ENCODE results near the gene ABHD2. TPM values are rescaled to one million over a fixed set of nuclear protein-coding genes. Genes with fewer than 3 reads are reported as not detected.

The ABHD2 gene
- total RNA-seq, 2 experiments from 2014 or later, result 36.0 to 39.2 TPM

DNA sequence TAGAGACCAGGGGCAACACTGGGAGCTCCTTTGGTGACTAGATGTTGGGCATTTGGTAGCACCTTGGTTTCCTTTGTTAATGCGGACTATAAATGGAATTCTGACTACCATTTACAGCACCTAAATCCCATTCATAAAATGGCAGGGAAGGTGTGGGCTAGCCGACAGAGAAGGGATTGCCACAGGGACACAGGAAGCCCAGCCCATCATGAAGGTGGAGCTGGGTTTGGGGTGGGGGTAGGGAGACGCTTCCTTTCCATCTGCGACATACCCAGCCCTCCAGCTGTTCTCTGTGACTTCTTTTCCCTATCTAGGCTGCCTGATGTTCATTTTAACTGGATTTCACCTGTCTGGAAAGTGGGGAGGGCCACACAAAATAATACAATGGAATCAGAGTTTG, 21.0 kb downstream of the ABHD2 start:
- Histone ChIP-seq H3K4me1 (ENCODE audit: insufficient read depth, low read length) (peaks cover 21% of the 10 kb centered on the region), H3K27ac (ENCODE audit: low read depth in 1 of 2, low read length in 2 of 2) (no peak overlapping the region), H3K9me3 (ENCODE audit: control insufficient read depth in 1 of 2, insufficient read depth in 1 of 2, low read length in 2 of 2) (no peaks in the 10 kb centered on the region), H3K27me3 (ENCODE audit: control insufficient read depth in 1 of 2, insufficient read depth in 2 of 2, low read length in 2 of 2) (no peaks in the 10 kb centered on the region), H3K4me3 (ENCODE audit: low read length) (no peak overlapping the region), H3K36me3 (ENCODE audit: insufficient read depth, low read length) (peaks cover 17% of the 10 kb centered on the region)
- ATAC-seq (ENCODE audit: poor library complexity), result no peak
- intact Hi-C loops (cut with DNase I, micrococcal nuclease), result no loop called here
- Mint-ChIP-seq H3K9me3 (no peaks in the 10 kb centered on the region), H3K36me3 (ENCODE audit: low read depth) (peaks cover 42% of the 10 kb centered on the region), H3K27me3 (no peaks in the 10 kb centered on the region), H3K4me1 (ENCODE audit: low read depth) (peaks cover 34% of the 10 kb centered on the region), H3K27ac (no peak overlapping the region), H3K4me3 (no peak overlapping the region)
- TF ChIP-seq, protein P1, sequence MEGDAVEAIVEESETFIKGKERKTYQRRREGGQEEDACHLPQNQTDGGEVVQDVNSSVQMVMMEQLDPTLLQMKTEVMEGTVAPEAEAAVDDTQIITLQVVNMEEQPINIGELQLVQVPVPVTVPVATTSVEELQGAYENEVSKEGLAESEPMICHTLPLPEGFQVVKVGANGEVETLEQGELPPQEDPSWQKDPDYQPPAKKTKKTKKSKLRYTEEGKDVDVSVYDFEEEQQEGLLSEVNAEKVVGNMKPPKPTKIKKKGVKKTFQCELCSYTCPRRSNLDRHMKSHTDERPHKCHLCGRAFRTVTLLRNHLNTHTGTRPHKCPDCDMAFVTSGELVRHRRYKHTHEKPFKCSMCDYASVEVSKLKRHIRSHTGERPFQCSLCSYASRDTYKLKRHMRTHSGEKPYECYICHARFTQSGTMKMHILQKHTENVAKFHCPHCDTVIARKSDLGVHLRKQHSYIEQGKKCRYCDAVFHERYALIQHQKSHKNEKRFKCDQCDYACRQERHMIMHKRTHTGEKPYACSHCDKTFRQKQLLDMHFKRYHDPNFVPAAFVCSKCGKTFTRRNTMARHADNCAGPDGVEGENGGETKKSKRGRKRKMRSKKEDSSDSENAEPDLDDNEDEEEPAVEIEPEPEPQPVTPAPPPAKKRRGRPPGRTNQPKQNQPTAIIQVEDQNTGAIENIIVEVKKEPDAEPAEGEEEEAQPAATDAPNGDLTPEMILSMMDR (IDR thresholded peaks at IDR 0.05), result no peak
- POLR2A ChIA-PET, result interaction anchor here (1.0 kb wide), 1 partner anchor 11 kb away, joined by 8 read pairs; no protein-coding TSS in a partner anchor
- DNase-seq, result no peak
- CTCF ChIA-PET, result no interaction called here

DNA sequence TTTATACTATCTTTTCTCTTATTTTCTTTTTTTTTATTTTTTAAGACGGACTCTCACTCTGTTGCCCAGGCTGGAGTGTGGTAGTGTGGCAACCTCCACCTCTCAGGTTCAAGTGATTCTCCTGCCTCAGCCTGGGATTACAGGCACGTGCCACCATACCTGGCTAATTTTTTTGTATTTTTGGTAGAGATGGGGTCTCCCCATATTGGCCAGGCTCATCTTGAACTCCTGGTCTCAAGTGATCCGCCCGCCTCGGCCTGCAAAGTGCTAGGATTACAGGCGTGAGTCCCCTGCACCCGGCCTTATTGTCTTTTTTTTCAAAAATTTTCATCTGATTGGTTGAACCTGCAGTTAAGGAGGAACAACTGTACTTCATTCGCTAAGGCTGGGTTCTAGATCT, 21.8 kb downstream of the ABHD2 start:
- peaks cover 42% of the 10 kb centered on the region for H3K36me3 Mint-ChIP-seq (ENCODE audit: low read depth)
- DNase-seq, result no peak
- Histone ChIP-seq H3K36me3 (ENCODE audit: insufficient read depth, low read length) (peaks cover 19% of the 10 kb centered on the region), H3K4me3 (ENCODE audit: low read length) (no peak overlapping the region), H3K9me3 (ENCODE audit: control insufficient read depth in 1 of 2, insufficient read depth in 1 of 2, low read length in 2 of 2) (no peaks in the 10 kb centered on the region), H3K27me3 (ENCODE audit: control insufficient read depth in 1 of 2, insufficient read depth in 2 of 2, low read length in 2 of 2) (no peaks in the 10 kb centered on the region), H3K27ac (ENCODE audit: low read depth in 1 of 2, low read length in 2 of 2) (no peak overlapping the region), H3K4me1 (ENCODE audit: insufficient read depth, low read length) (peaks cover 21% of the 10 kb centered on the region)
- TF ChIP-seq, protein P1 (IDR thresholded peaks at IDR 0.05), result no peak
- CTCF ChIA-PET, result no interaction called here
- ATAC-seq (ENCODE audit: poor library complexity), result no peak
- no peak overlapping the region for H3K4me3 Mint-ChIP-seq
- H3K4me1 Mint-ChIP-seq (ENCODE audit: low read depth), result peaks cover 34% of the 10 kb centered on the region
- H3K27ac Mint-ChIP-seq, result no peak overlapping the region
- no peaks in the 10 kb centered on the region for H3K27me3 Mint-ChIP-seq
- H3K9me3 Mint-ChIP-seq, result no peaks in the 10 kb centered on the region
- POLR2A ChIA-PET, result no interaction called here
- intact Hi-C loops (cut with DNase I, micrococcal nuclease), result no loop called here

DNA sequence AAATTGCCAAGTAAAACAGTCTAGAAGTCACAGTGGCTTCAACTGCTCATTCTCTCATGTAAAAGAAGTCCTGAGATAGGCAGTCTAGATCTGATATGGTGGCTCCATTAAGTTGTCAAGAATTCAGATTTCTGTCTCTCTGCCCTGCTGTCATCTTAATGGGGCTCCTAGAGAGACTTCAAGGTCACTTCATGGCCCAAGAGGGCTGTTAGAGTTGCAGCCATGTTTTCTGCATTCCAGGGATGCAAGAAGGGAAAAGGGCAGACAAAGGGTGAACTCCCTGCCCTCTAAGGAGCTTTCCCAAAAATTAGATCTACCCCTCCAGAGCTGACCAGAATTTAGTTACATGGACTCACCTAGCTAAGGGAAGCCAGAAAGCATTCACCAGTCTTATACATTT, 23.1 kb downstream of the ABHD2 start:
- Histone ChIP-seq H3K4me3 (ENCODE audit: low read length) (no peak overlapping the region), H3K36me3 (ENCODE audit: insufficient read depth, low read length) (peaks cover 23% of the 10 kb centered on the region), H3K27ac (ENCODE audit: low read depth in 1 of 2, low read length in 2 of 2) (no peak overlapping the region), H3K4me1 (ENCODE audit: insufficient read depth, low read length) (peaks cover 18% of the 10 kb centered on the region), H3K27me3 (ENCODE audit: control insufficient read depth in 1 of 2, insufficient read depth in 2 of 2, low read length in 2 of 2) (no peaks in the 10 kb centered on the region), H3K9me3 (ENCODE audit: control insufficient read depth in 1 of 2, insufficient read depth in 1 of 2, low read length in 2 of 2) (no peaks in the 10 kb centered on the region)
- POLR2A ChIA-PET, result no interaction called here
- H3K27ac Mint-ChIP-seq, result no peak overlapping the region
- DNase-seq, result no peak
- H3K9me3 Mint-ChIP-seq, result no peaks in the 10 kb centered on the region
- H3K36me3 Mint-ChIP-seq (ENCODE audit: low read depth), result peaks cover 49% of the 10 kb centered on the region
- TF ChIP-seq, protein P1 (IDR thresholded peaks at IDR 0.05), result no peak
- H3K4me1 Mint-ChIP-seq (ENCODE audit: low read depth), result peaks cover 34% of the 10 kb centered on the region
- no peak for ATAC-seq (ENCODE audit: poor library complexity)
- H3K4me3 Mint-ChIP-seq, result no peak overlapping the region
- CTCF ChIA-PET, result interaction anchor here (1.1 kb wide), 1 partner anchor 18 kb away, joined by 5 read pairs; no protein-coding TSS in a partner anchor
- H3K27me3 Mint-ChIP-seq, result no peaks in the 10 kb centered on the region
- intact Hi-C loops (cut with DNase I, micrococcal nuclease), result no loop called here

Measured in CD4-positive, alpha-beta T cell (primary cell).